Colon (tissue), 2 donors: ENCODE data around the gene OR4F16.
"Not testable (repeated sequence)": the region's sequence is repeated elsewhere in the genome, so short reads cannot be mapped to it uniquely, and the experiment has no call there.

ENCODE experiments used
- FAIRE-seq: peaks from 2 replicates; lab custom pipeline; 2012; peaks lifted over from hg19 to GRCh38; lab: Jason Lieb, UNC
- donor health status: control.
- donor health status: control.

The OR4F16 gene, protein sequence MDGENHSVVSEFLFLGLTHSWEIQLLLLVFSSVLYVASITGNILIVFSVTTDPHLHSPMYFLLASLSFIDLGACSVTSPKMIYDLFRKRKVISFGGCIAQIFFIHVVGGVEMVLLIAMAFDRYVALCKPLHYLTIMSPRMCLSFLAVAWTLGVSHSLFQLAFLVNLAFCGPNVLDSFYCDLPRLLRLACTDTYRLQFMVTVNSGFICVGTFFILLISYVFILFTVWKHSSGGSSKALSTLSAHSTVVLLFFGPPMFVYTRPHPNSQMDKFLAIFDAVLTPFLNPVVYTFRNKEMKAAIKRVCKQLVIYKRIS

GRCh38 chr1:686554-686953 is at the start of gene OR4F16:
TSS of gene OR4F16 (minus strand) at chr1:686654. CDS start at chr1:686654, 0 bp downstream.
- FAIRE-seq, result not testable (repeated sequence)

- FAIRE-seq, result not testable (repeated sequence)
These were observed 47.2 kb upstream of the OR4F16 start for GRCh38 chr1:733649-734048.

DNA sequence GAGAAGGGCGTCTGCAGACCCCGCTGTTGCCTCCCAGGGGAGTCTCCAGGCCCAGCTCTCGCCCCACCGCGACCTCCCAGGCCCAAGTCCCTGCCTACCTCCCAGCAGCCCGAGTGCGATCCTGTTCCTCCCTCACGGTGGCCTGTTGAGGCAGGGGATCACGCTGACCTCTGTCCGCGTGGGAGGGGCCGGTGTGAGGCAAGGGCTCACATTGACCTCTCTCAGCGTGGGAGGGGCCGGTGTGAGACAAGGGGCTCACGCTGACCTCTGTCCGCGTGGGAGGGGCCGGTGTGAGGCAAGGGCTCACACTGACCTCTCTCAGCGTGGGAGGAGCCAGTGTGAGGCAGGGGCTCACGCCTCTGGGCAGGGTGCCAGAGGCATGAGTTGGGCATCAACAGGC is 40.6 kb upstream of the OR4F16 start:
- FAIRE-seq, result not testable (repeated sequence)
